ENCODE measurements around the gene AFG1L. TPM values are rescaled to one million over a fixed set of nuclear protein-coding genes. Genes with fewer than 3 reads are reported as not detected.
"Not testable (repeated sequence)": the region's sequence is repeated elsewhere in the genome, so short reads cannot be mapped to it uniquely, and the experiment has no call there.

AFG1L gene
- total RNA-seq, 1 donor from 2014 or later = 4.0 TPM

DNA sequence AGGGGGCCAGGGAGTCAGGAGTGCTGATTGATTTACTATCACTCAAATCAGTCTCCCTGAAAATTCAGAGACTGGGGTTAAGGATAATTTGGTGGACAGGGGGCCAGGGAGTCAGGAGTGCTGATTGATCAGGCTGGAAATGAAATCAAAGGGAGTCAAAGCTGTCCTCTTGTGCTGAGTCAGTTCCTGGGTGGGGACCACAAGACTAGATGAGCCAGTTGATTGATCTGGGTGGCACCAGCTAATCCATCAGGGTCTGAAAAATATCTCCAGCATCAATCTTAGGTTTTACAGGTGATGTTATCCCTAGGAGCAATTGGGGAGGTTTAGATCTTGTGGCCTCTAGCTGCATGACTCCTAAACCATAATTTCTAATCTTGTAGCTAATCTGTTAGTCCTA, 6.1 kb upstream of the AFG1L start:
- DNase-seq (ENCODE audit: low read depth) = no peak

DNA sequence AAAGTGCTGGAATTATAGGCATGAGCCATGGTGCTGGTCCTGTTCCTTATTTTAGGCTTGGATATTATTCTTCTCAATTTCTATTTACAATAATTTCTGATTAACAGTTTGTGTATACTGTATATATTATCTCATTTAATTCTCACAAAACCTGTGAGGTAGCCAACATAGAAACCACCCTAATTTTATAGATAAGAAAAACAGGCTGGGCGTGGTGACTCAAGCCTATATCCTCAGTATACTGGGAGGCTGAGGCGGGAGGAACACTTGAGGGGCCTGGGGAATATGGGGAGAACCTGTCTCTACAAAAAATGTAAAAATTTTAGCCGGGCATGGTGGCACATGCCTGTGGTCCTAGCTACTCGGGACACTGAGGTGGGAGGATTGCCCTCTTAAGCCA, 3.8 kb upstream of the AFG1L start:
- no peak for DNase-seq (ENCODE audit: low read depth)

DNA sequence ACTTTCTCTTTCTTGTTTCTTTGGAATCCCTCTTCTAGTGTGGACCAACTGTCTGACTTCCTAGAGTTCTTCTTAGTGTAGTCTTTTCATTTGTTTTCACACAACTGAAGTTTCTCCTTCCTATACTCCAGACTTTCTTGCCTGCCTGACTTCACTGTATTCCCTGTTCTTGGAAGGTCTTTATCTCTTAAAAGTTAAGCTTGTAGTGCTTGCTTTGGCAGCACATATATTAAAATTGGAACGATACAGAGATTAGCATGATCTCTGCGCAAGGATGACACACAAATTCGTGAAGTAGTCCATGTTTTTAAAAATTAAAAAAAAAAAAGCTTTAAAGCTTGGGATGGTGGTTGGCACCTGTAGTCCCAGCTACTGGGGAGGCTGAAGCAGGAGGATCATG, 2.3 kb upstream of the AFG1L start:
- not testable (repeated sequence) for DNase-seq (ENCODE audit: low read depth)

DNA sequence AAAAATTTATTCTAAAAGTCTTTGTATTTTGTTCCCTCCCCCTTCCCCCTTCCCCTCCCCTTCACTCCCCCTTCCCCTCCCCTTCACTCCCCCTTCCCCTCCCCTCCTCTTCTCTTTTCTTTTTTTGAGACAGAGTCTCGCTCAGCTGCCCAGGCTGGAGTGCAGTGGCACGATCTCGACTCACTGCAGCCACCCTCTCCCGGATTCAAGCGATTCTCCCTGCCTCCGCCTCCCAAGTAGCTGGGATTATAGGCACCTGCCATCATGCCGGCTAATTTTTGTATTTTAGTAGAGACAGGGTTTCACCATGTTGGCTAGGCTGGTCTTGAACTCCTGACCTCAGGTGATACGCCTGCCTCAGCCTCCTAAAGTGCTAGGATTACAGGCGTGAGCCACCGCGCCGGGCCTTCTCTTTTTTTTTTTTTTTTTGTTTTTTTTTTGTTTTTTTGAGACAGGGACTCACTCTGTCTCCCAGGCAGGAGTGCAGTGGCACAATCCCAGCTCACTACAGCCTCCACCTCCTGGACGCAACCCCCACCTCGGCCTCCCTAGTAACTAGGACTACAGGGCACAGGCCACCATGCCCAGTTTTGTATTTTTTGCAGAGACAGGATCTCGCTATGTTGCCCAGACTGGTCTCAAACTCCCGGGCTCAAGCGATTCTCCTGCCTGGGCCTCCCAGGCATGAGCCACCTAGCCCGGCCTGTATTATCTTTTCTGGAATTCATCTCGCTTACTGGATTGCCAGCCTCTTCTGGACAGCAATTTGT, 1.1 kb upstream of the AFG1L start:
- DNase-seq (ENCODE audit: low read depth) = no peak

DNA sequence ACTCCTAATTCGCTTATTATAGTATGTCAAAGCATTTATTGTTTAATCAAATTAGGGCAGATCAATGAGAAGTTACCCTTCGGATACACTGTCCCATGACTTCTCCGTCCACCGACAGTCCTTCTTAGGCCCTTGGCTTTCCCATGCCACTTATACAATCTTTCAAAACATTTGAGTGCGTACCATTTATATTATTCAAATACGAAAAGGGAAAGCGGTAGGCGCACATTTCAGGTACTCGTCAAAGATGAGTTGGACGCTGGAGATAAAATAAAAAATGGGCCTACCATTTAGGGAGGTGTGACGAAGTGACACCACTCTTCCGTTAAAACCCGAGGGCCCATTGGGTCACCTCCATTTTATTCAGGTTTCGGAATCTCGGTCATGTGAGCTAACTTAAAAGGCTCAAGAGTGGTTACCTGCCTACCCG, 542 bp upstream of the AFG1L start:
- no peak for DNase-seq (ENCODE audit: low read depth)

DNA sequence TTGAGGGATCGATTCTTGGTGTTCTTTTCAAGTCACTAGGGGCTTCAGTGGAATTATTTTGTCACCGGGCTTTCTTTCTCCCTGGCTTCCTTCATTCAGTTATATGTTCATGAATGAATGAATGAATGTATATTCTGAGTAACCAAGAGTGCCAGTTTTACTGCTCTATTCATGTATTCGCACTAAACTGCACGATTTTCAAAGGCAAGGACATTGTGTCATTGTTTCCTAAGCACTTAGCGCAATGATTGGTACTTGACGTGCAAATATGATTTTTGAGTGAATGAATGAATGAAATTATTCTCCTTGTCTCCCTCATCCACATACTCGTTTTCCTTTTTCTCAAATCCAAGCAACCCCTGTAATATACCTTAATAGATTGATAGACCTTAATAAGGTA, 822 bp downstream of the AFG1L start:
- no peak for DNase-seq (ENCODE audit: low read depth)

DNA sequence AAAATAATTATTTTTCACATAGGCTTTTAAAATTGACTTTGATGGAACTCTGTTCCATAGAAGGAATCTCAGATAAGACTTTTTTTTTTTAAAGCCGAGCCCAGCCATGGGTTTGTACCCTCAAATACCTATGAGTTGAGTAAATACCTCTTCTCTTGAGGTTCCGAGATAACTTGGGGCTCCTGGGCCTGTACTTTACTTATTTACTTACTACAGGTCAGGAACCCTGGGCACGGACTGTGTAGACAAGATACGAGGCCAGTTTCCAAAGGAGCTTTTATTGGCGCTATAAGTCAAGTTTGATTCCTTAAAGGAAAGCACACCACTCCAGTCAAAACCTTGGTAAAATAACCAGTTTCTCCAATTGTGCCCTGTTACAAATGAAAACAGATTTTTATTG, 7.5 kb downstream of the AFG1L start:
- DNase-seq (ENCODE audit: low read depth) = no peak

DNA sequence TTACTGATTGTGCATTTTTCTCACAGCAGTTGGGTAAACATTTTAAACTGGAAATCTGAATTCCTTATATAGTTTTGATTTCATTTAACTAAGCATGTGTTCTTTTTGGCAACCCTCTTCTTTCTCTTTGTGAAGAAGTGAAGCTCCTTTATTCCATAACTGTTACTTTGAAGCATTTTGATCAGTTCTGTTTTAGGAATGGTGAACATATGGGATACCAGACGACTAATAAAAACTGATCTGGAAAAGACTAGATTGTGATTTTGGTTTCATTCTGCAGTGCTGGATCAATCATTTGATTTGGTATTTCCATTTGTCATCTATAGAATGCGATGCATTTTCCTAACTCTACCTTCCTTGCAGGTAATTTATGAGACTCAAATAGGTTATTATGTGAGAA, 9.8 kb downstream of the AFG1L start:
- no peak for DNase-seq (ENCODE audit: low read depth)

DNA sequence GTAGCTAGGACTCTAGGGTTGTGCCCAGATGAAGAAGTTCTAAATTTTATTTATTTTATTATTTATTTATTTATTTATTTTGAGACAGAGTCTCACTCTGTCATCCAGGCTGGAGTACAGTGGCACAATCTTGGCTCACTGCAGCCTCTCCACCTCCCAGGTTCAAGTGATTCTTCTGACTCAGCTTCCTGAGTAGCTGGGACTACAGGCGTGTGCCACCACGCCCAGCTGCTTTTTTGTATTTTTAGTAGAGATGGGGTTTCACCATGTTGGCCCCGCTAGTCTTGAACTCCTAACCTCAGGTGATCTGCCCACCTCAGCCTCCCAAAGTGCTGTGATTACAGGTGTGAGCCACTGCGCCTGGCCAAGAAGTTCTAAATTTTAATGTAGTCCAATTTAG, 13.8 kb downstream of the AFG1L start:
- not testable (repeated sequence) for DNase-seq (ENCODE audit: low read depth)

DNA sequence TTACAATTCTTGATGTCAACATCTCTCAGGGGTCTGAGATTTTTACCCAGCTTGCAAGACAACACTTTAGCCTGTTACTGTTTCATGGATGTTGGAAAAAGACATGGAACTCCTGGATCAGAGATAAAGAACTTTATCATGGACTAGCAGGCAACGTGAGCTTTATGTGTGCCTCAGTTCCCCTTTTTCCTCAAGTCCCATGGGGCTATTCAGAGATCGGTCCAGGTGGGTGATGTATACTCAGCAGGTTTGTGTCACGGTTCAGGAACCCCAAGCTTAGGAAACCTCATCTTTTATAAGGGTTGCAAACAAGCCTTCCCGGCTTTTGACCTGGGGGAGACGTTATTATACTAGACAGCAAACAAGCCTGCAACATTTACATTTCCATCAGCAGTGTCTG, 15.0 kb downstream of the AFG1L start:
- DNase-seq (ENCODE audit: low read depth) = no peak

DNA sequence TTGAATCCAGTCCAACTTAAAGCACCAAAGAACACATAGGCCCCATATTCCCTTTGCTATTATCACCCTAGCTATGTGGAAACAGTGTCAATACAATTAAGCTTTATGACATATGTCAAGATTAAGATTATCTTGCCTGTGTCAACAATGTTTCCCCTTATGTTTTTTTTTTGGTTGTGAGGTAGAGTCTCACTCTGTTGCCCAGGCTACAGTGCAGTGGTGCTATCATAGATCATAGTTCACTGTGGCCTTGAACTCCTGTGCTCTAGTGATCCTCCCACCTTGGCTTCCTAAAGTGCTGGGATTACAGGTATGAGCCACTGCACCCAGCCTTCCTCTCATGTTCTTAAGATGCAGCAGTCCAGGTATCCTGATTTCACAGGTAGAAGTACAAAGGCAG, 17.8 kb downstream of the AFG1L start:
- DNase-seq (ENCODE audit: low read depth) = no peak

DNA sequence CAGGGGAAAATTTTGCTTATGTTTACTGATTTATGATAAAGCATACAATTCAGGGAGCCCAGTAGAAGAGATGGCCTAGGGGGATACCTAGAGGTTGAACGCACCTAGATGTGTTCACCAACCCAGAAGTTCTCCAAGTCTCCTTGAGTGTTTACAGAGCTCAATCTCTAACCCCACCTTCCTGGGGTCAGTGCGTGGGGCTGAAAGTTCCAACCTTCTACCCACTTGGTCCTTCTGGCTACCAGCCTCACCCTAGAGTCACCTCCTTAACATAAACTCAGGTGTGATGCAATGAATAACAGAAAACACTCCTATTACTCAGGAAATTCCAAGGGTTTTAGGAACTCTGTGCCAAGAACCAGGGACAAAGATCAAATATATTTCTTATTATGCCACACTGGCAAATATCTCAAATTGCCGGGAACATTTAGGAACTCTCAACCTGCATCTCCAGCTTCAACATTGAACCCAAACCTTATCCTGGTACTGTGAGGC, 26.4 kb downstream of the AFG1L start:
- no peak for DNase-seq (ENCODE audit: low read depth)

DNA sequence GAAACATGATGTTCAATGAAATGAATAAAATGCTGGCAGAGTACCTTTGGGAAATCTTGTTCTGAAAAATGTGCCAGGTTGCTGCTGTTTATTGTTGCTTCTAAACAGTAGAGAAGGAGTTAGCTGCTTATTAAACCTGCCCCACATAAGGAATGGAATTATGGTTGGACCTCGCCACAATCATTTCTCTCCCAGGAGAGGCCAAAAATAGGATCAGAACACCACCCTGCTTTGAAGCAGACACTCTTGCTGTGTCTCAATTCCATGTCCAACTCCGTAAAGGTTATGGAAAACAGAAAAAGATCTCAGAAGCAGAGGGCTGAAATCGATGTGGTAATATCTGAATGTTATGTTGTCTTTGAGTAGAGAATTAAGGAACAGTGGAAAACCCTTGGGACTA, 27.9 kb downstream of the AFG1L start:
- DNase-seq (ENCODE audit: low read depth) = peak; percentile 77

DNA sequence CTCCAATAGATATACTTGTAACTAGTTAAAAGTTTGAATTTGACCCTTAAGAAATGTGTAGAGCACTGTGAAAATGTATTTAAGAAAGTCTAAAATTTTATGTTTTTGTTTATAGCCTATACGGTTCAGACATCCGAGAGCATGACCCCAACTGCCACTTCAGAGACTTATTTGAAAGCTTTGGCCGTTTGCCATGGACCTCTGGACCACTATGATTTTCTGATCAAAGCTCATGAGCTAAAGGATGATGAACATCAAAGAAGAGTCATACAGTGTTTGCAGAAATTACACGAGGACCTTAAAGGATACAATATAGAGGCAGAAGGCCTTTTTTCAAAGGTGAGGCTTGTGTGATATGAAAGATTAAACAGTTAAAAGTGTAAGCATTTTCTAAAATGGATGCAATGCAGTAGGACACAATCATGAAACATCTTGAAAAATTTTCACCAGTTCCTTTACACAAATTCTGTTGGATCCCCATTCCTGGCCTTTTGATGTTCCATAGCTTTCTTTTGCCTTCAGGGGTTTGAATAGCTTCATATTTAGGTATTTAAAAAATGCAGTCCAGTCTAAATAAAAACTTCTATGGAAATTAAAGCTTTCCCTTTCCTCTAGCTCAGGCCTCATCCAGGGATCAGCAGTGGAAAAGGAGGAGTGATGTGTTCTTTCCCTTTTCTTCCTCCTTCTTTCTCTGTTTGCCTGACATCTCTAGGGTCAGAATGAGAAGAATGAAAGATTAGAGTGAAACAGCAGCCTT, 29.0 kb downstream of the AFG1L start:
- no peak for DNase-seq (ENCODE audit: low read depth)

DNA sequence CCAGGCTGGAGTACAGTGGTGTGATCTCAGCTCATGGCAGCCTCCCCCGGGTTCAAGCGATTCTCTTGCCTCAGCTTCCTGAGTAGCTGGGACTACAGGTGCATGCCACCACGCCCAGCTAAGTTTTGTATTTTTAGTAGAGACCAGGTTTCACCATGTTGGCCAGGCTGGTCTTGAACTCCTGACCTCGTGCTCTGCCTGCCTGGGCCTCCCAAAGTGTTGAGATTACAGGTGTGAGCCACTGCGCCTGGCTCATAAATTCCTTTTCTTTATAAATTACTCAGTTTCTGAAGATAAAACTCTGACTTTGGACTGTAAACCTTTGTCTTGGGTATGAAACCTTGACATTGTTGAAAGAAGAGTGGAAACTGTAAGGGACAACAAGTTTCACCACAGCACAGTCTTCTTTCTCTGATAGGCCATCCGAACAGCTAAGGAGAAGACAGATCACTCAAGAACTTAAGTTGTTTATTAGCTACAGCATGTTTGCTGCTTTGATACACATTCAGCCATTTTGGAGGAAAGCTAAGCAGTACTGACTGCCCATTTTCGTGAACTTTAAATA, 35.4 kb downstream of the AFG1L start:
- DNase-seq (ENCODE audit: low read depth) = not testable (repeated sequence)

DNA sequence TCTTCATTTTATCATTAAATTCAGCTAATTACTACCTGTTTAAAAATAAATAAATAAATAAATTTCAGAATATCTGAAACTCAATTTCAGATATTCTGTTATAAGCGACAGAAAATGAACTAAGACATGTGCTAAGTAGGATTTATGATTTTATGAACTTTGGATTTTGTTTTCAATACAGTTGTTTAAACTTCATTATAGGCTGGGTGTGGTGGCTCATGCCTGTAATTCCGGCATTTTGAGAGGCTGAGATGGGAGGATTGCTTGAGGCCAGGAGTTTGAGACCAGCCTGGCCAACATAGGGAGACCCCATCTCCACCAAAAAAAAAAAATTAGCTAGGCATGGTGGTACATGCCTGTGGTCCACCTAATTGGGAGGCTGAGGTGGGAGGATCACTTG, 36.0 kb downstream of the AFG1L start:
- DNase-seq (ENCODE audit: low read depth) = no peak

DNA sequence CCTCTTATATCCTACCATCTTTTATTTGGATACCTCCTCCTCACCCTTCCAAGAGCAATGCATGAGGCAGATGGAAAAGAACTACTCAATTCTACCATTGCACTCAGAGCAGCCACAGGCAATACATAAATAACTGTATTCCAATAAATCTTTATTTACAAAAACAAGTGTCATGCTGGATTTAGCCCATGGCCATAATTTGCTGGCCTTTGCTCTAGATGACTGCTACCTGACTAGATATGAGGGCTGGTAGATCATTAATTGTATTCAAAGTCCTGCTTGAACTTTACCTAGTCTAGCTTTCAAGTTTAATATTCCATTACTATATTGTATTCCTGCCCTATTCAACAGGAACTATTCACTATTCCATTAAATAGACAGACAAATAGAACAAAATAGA, 37.1 kb downstream of the AFG1L start:
- DNase-seq (ENCODE audit: low read depth) = no peak

DNA sequence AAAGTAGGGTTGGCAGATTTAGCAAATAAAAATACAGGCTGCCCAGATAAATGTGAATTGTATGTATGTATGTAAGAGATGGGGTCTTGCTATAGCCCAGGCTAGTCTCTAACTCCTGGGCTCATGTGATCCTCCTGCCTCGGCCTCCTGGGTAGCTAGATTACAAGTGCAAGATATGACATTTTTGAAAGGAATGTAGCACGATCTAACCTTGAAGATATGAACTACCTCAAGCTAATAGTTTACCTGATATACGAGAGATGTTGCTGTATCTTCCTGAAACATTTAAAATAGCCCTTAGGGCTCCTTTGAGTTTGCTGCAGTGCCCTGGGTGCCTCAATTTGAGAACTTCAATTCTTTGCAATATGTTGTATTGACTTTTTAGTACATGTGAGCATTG, 42.1 kb downstream of the AFG1L start:
- DNase-seq (ENCODE audit: low read depth) = no peak

DNA sequence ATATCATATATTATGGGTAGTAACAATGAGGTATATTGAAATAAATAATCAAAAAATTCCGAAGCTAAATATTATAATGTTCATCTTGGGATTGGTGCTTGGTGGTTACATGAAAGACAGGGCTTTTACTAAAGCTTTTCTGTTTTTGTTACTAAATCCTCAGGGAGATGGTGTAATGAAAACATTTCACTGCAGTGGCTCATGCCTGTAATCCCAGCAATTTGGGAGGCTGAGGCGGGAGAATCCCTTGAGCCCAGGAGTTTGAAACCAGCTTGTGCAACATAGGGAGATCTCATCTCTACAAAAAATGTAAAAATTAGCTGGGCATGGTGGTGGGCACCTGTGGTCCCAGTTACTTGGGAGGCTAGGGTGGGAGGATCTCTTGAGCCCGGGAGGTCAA, 42.9 kb downstream of the AFG1L start:
- DNase-seq (ENCODE audit: low read depth) = no peak

DNA sequence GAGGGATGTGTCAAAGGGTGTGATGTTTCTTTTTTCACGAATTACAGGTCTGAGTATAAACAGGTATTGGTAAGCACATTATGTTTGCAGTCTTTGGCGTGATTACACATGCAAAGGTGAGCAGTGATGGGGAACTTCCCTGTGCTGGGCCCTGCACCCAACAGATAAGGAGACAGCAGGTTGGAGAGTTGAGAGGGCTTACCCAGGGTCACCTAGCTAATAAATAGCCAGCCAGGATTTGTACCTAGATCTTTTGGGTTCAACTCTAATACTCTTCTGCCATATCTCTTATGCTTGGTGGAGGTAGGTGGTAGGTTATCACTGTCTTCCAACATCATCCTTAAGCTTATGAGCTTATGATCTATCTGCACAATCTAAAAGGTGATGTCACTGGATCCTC, 46.5 kb downstream of the AFG1L start:
- DNase-seq (ENCODE audit: low read depth) = no peak

DNA sequence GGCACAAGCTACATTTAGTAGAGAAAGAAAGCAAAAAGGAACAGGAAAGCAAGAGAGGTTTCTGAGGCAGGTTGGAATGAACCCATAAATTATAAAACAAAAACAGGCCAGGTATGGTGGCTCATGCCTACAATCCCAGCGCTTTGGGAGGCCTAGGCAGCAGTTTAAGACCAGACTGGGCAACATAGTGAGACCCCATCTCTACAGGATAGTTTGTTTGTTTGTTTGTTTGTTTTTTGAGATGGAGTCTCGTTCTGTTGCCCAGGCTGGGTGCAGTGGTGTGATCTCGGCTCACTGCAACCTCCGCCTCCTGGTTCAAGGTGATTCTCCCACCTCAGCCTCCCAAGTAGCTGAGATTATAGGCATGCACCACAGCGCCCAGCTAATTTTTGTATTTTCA, 49.0 kb downstream of the AFG1L start:
- DNase-seq (ENCODE audit: low read depth) = no peak

DNA sequence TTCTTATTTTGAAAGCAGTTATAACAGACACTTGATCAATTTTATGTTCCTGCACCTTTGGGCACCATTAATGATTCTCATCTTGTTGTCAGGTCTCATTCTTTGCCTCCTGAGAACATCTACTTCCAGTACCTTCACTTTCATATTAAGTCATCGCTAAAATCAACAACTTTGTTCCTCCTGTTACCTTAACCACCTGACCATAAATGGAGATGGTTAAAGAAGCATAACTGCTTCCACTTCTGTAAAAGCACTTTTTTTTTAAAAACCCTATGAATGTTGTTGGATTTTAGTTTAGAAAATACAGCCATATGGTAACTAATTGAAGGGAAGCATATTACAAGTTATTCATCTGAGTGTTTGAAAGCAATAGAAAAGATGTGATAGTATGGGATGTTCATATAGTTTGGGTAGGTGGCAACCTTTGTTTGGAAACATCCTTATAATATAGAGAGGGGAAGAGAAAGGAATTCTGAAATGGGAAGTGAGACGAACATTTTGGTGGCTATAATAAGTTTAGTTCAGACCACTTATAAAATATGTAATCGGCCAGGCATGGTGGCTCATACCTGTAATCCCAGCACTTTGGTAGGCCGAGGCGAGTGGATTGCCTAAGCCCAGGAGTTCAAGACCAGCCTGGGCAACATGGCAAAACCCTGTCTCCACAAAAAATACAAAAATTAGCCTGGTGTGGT, 53.9 kb downstream of the AFG1L start:
- DNase-seq (ENCODE audit: low read depth) = no peak
